Measurements from ENCODE around the gene TAC1.
"Not testable (repeated sequence)": the region's sequence is repeated elsewhere in the genome, so short reads cannot be mapped to it uniquely, and the experiment has no call there.

Gene TAC1, protein sequence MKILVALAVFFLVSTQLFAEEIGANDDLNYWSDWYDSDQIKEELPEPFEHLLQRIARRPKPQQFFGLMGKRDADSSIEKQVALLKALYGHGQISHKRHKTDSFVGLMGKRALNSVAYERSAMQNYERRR

GRCh38 chr7:97731736-97732564, at the start of gene TAC1:
Gene TAC1, plus strand, starts transcription at chr7:97732086. Its CDS starts 527 bp downstream, at chr7:97732613.
- no peak for DNase-seq

DNA sequence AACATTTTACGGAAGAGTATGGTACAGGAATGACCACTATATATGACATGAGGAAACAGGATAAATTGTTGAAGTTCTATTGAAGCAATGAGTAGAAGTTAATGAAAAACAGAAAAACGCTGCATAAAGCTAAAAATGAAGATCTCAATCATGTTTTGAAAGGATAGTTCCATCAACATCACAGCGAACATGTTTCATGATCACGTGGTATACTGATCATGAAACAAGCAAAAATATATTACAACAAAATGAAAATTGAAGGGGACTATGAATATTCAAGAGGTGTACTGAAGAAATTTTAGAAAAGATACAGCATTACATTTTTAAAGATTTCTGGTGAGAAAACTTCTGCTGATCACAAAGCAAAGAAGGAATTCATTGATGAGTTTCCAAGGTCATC, 45.9 kb upstream of the TAC1 start:
- DNase-seq = no peak

GRCh38 chr7:97693586-97693985, 38.3 kb upstream of the TAC1 start:
- no peak for DNase-seq

DNA sequence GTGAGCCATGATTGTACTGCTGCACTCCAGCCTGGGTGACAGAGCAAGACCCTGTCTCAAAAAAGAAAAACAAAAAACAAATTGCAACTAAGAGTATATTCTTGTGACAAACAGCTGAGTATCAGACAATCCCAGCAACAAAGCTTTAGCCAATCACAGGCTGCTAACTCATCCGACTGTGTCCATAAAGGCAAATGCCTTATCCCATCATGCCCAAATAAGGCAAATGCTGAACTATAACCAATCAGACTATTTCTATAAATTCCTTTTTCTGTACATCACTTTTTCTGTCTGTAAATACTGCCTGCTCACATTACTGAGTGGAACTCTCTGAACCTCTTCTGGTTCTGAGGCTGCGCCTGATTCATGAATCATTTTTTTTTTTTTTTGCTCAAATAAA, 37.5 kb upstream of the TAC1 start:
- no peak for DNase-seq

DNA sequence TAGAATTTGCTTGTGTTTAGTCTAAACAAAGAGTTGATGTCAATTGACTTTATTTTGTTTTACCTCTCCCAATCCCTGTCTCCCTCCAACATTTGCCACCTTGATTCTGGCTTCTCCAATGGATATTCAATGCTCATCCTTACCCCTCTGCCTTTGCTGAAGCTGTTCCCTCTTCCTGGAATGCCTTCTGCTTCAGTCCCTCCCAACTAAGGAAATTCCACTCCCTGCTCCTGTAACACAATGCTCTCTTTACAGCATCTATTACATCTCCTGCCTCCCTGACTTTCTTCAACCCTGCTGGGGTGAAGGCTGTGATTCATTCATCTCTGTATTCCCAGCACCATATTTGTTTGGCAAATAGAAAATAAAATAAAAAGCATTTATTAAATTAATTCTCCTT, 34.5 kb upstream of the TAC1 start:
- no peak for DNase-seq

GRCh38 chr7:97722386-97722785, 9.5 kb upstream of the TAC1 start:
- no peak for DNase-seq

GRCh38 chr7:97732565-97733275, 834 bp downstream of the TAC1 start:
- DNase-seq = no peak

- DNase-seq = no peak
These were observed 1.6 kb downstream of the TAC1 start for GRCh38 chr7:97733276-97734161.

DNA sequence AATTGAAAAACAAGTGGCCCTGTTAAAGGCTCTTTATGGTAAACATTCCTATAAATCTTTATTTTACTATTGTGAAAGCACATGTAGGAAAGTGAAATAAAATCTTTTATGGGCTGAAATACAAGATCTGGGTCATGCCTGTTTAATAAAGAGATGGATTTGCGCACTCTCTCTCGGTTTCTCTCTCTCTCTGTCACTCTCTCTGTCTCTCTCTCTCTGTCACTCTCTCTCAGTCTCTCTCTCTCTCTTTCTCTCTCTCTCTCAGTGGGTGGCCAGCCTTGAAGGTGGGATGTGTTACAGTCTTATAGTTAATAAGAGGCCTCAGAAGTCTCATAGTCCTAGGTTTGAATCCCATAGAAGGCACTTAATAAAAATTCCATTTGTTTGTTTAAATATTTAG, 2.4 kb downstream of the TAC1 start:
- no peak for DNase-seq

DNA sequence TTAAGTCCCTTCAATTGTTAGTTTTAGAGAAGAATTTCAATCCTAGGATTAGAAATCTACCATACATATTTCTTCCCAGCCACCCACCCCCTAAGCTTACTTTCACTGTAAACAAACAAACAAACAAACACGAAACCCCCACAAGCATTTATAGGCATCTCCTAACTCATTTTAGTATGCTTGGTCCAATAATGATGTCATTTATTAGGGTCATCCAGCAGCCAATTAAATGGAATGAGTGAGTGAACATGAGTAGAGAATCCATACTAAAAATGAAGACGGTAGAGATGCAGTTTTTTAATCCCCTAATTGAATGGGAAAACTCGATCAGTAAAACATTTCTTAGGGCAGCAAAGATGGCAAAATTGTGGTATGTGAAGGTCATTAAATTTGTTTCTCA, 3.2 kb downstream of the TAC1 start:
- DNase-seq = no peak

DNA sequence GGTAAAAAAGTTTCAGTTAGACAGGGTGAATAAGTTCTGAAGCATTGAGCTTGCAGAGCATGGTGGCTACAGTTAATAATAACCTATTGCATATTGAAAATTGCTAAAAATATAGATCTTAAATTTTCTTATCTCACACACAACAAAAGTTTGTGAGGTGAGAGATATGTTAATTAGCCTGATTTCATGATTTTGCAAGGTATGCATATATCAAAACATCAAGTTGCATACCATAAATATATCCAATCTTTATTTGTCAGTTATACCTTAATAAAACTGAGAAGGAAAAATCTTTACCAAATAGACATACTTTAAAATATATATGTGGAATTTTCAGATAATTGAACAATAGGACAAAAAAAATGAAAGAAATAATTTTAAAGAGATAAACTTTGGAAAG, 16.6 kb downstream of the TAC1 start:
- no peak for DNase-seq

- DNase-seq = no peak
These were observed 19.7 kb downstream of the TAC1 start for GRCh38 chr7:97751566-97751965.

DNA sequence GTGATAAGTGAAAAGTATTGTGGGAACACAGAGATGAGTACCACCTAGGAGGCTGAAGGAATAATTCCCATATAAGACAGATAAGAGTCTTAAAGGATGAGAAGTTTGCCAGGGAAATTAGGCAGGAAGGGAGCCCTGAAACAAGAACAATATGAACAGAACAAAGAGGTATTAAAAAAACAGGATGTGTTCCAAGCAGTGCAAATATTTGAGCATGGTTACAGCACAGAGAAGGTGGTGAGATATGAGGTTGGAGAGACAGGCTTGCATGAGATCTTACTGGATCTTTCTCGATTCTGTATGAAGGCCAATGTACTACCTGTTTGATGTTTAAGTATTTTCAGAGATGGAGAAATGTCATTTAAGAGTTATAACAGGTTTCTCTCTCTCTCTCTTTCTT, 20.3 kb downstream of the TAC1 start:
- DNase-seq = no peak

- no peak for DNase-seq
These were observed 25.9 kb downstream of the TAC1 start for GRCh38 chr7:97757824-97758223.

DNA sequence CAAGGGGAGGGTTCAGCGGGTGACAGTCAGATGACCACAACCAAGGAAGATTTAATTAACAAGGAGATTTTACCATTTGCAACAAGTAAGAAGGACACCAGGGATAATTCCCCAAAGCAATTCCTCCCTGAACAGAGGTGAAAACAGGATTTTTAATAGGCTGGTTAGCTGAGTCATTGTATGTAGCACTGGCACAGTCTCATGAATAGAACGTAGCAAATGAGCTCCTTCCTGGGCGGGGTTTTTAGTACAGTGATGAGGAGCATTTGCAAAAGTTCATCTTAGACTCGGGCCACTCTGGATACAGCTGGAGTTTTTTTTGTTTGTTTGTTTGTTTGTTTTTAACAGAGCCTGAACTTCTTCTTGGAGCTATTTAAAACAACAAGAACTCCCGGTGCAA, 39.0 kb downstream of the TAC1 start:
- no peak for DNase-seq

GRCh38 chr7:97771576-97771975, 39.7 kb downstream of the TAC1 start:
- no peak for DNase-seq

- no peak for DNase-seq
These were observed 40.4 kb downstream of the TAC1 start for GRCh38 chr7:97772045-97772901.

DNA sequence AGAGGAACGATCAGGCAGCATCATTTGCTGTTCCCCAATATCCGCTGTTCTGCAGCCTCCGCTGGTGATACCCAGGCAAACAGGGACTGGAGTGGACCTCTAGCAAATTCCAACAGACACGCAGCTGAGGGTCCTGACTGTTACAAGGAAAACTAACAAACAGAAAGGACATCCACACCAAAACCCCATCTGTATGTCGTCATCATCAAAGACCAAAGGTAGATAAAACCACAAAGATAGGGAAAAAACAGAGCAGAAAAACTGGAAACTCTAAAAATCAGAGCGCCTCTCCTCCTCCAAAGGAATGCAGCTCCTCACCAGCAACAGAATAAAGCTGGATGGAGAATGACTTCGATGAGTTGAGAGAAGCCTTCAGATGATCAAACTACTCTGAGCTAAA, 54.5 kb downstream of the TAC1 start:
- not testable (repeated sequence) for DNase-seq

Measured in CD4-positive, alpha-beta T cell treated with Interleukin-4 for 1 hour (primary cell).